Neural crest cell (in vitro differentiated cells): ENCODE data around the gene BCAP29. TPM values are rescaled to one million over a fixed set of nuclear protein-coding genes. Genes with fewer than 3 reads are reported as not detected.

Experiments used
- DNase-seq: peaks from one replicate; pipeline ENCODE4 v3.0.0; 2021; ENCODE audit warnings: low read depth, mixed read lengths, low spot score
- H3K27ac Mint-ChIP-seq: one replicate; pipeline ENCODE4 v1.8.0; 2021; ENCODE audit warnings: mild to moderate bottlenecking, mixed read lengths; ENCODE audit not compliant: unreplicated experiment
- H3K27me3 Mint-ChIP-seq: 2 replicates; pipeline ENCODE4 v1.8.0; 2021; ENCODE audit warnings: low read depth, mild to moderate bottlenecking, mixed read lengths
- H3K36me3 Mint-ChIP-seq: 2 replicates; pipeline ENCODE4 v1.8.0; 2021; ENCODE audit warnings: low read depth, mild to moderate bottlenecking, mixed read lengths
- H3K4me1 Mint-ChIP-seq: 2 replicates; pipeline ENCODE4 v1.8.0; 2021; ENCODE audit warnings: mixed read lengths
- H3K4me3 Mint-ChIP-seq: one replicate; pipeline ENCODE4 v1.8.0; 2021; ENCODE audit warnings: mild to moderate bottlenecking, mixed read lengths
- H3K9me3 Mint-ChIP-seq: 2 replicates; pipeline ENCODE4 v1.8.0; 2021; ENCODE audit warnings: mixed read lengths
- total RNA-seq: library from RNA; stranded (reverse); gene quantifications from 2 replicates; pipeline ENCODE4 v1.2.1, GENCODE V29; 2021
- TF ChIP-seq, protein P1 (sequence below): fragments of 200-600 bp; sonication (generic); conservative IDR thresholded peaks from 2 replicates; pipeline ENCODE4 v1.5.0; 2021; ENCODE audit warnings: antibody characterized with exemption, mild to moderate bottlenecking

The BCAP29 gene
- total RNA-seq, 1 donor from 2014 or later = 34.2 TPM

DNA sequence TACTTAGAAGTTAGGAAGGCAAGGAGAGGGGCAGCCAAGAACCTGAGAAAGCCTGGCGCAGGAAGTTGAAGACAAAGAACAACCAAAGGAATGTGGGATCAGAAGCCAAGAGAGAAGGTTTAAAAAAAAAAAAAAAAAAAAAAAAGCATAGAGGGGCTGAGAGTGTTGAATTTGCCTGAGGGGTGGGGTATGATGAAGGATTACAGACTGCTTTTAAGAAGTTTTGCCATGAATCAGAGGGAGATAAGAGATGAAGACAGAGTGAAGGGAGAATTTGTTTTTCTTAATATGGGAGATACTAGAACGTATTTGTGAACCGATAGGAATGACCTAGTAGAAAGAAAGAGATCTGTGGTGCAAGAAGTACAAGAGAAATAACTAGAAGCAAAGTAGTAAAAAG, 87.3 kb downstream of the BCAP29 start:
- Mint-ChIP-seq H3K27me3 (peaks cover 37% of the 10 kb centered on the region), H3K36me3 (no peaks in the 10 kb centered on the region), H3K4me1 (no peaks in the 10 kb centered on the region), H3K9me3 (no peaks in the 10 kb centered on the region), H3K4me3 (no peak overlapping the region), H3K27ac (no peak overlapping the region)
- no peak for DNase-seq
- TF ChIP-seq, protein P1, sequence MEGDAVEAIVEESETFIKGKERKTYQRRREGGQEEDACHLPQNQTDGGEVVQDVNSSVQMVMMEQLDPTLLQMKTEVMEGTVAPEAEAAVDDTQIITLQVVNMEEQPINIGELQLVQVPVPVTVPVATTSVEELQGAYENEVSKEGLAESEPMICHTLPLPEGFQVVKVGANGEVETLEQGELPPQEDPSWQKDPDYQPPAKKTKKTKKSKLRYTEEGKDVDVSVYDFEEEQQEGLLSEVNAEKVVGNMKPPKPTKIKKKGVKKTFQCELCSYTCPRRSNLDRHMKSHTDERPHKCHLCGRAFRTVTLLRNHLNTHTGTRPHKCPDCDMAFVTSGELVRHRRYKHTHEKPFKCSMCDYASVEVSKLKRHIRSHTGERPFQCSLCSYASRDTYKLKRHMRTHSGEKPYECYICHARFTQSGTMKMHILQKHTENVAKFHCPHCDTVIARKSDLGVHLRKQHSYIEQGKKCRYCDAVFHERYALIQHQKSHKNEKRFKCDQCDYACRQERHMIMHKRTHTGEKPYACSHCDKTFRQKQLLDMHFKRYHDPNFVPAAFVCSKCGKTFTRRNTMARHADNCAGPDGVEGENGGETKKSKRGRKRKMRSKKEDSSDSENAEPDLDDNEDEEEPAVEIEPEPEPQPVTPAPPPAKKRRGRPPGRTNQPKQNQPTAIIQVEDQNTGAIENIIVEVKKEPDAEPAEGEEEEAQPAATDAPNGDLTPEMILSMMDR = no peak

DNA sequence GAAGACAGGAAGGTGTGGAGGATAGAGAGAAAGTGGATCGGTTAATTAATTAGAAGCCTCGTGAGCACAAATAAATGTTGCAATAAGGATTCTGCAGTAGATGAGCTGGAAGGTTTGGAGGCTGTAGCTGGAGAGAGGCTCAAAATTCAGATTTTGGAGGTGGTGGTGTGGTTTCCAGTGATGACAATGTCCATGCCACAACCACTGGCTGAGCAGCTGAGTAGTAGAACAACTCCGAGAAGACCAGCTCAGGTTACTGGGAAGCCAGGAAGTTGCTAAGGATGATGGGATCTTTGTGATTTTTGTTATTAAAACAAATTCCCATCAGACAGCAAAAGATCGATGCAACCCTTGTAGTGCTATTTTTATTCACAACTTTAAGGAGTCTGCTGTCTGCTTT, 88.2 kb downstream of the BCAP29 start:
- TF ChIP-seq, protein P1 = no peak
- no peak overlapping the region for H3K27ac Mint-ChIP-seq
- H3K27me3 Mint-ChIP-seq = peaks cover 31% of the 10 kb centered on the region

More for the DNA sequence above, 88.2 kb downstream of the BCAP29 start:
- Mint-ChIP-seq H3K9me3 (no peaks in the 10 kb centered on the region), H3K36me3 (no peaks in the 10 kb centered on the region), H3K4me3 (no peak overlapping the region), H3K4me1 (no peaks in the 10 kb centered on the region)
- no peak for DNase-seq

Other genes with a start within 250 kb of the BCAP29 start
- gene GPR22, start 110.2 kb upstream of the BCAP29 start, total RNA-seq = 0.07 TPM in 1 of 2 replicates, not detected in the other
- gene COG5, start 16.3 kb upstream of the BCAP29 start, total RNA-seq = 26.8 and 35.1 TPM in 2 replicates
- 12.7 and 13.2 TPM in 2 replicates for gene DUS4L, start 16.3 kb upstream of the BCAP29 start, total RNA-seq
- 0.12 and 0.52 TPM in 2 replicates for gene SLC26A4, start 80.6 kb downstream of the BCAP29 start, total RNA-seq
- 30.8 and 35.2 TPM in 2 replicates for gene CBLL1, start 163.9 kb downstream of the BCAP29 start, total RNA-seq
- gene SLC26A3, start 223.0 kb downstream of the BCAP29 start, total RNA-seq = not detected in 2 replicates